ENCODE results near the gene ZNF695.

ZNF695 gene

GRCh38 chr1:246966502-246966901 lies 41.4 kb downstream of the ZNF695 start:
- no peak for DNase-seq (ENCODE audit: extremely low read depth, low read depth)
- no peak overlapping the region for H3K4me3 ChIP-seq (replicated peaks; ENCODE audit: low read depth, low read length)
- TF ChIP-seq, protein P1, sequence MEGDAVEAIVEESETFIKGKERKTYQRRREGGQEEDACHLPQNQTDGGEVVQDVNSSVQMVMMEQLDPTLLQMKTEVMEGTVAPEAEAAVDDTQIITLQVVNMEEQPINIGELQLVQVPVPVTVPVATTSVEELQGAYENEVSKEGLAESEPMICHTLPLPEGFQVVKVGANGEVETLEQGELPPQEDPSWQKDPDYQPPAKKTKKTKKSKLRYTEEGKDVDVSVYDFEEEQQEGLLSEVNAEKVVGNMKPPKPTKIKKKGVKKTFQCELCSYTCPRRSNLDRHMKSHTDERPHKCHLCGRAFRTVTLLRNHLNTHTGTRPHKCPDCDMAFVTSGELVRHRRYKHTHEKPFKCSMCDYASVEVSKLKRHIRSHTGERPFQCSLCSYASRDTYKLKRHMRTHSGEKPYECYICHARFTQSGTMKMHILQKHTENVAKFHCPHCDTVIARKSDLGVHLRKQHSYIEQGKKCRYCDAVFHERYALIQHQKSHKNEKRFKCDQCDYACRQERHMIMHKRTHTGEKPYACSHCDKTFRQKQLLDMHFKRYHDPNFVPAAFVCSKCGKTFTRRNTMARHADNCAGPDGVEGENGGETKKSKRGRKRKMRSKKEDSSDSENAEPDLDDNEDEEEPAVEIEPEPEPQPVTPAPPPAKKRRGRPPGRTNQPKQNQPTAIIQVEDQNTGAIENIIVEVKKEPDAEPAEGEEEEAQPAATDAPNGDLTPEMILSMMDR (IDR thresholded peaks at IDR 0.05; ENCODE audit: low read depth, low read length, missing control alignments), result no peak

GRCh38 chr1:246959944-246960693 lies 47.7 kb downstream of the ZNF695 start:
- no peak overlapping the region for H3K4me3 ChIP-seq (replicated peaks; ENCODE audit: low read depth, low read length)
- TF ChIP-seq, protein P1 (IDR thresholded peaks at IDR 0.05; ENCODE audit: low read depth, low read length, missing control alignments), result no peak
- DNase-seq (ENCODE audit: extremely low read depth, low read depth), result no peak

DNA sequence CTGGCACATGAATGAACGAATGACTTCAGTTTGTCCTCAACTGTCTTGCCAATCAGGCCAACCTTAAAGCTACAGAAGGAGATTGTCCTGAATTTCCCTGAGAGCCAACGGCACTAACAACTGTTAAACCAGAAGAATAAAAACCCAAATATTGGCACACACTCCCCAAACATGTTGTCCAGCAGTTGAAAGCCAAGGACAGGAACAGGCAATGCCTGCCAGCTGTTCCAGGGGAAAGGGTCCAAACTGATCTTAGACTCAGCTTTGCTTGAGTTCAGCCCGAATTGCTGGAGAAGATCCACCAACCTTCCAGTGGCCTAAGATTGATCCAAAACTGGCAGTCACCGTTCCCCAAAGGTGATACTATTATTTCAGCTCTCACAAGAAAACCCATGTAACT lies 53.7 kb downstream of the ZNF695 start:
- no peak overlapping the region for H3K4me3 ChIP-seq (replicated peaks; ENCODE audit: low read depth, low read length)
- TF ChIP-seq, protein P1 (IDR thresholded peaks at IDR 0.05; ENCODE audit: low read depth, low read length, missing control alignments), result no peak
- no peak for DNase-seq (ENCODE audit: extremely low read depth, low read depth)

GRCh38 chr1:246951413-246951812 lies 56.4 kb downstream of the ZNF695 start:
- no peak for DNase-seq (ENCODE audit: extremely low read depth, low read depth)
- TF ChIP-seq, protein P1 (IDR thresholded peaks at IDR 0.05; ENCODE audit: low read depth, low read length, missing control alignments), result no peak
- H3K4me3 ChIP-seq (replicated peaks; ENCODE audit: low read depth, low read length), result no peak overlapping the region

- no peak for DNase-seq (ENCODE audit: extremely low read depth, low read depth)
- H3K4me3 ChIP-seq (replicated peaks; ENCODE audit: low read depth, low read length), result no peak overlapping the region
- TF ChIP-seq, protein P1 (IDR thresholded peaks at IDR 0.05; ENCODE audit: low read depth, low read length, missing control alignments), result no peak
These were observed 57.9 kb downstream of the ZNF695 start for GRCh38 chr1:246949956-246950355.

GRCh38 chr1:246947255-246947654 lies 60.6 kb downstream of the ZNF695 start:
- TF ChIP-seq, protein P1 (IDR thresholded peaks at IDR 0.05; ENCODE audit: low read depth, low read length, missing control alignments), result no peak
- peak; percentile 11 for DNase-seq (ENCODE audit: extremely low read depth, low read depth)
- H3K4me3 ChIP-seq (replicated peaks; ENCODE audit: low read depth, low read length), result no peak overlapping the region

DNA sequence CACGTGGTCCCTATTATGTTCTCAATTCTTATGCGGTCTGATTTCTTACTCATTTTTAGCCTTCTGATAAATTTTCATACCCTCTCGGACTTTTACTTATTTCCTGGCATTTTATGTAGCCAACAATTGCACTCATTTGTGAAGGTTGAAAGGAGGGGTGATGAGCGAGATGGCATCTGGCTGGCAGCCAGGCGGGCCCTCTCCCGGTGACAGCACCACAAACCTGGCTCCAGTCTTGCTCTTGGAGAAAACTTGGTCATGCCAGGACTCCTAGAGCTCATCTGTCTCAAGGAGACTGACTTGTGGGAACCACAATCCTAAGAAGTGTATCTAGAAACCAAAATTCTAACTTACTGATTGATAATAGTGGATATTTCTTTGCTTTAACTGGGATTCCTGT lies 61.5 kb downstream of the ZNF695 start:
- no peak for DNase-seq (ENCODE audit: extremely low read depth, low read depth)
- TF ChIP-seq, protein P1 (IDR thresholded peaks at IDR 0.05; ENCODE audit: low read depth, low read length, missing control alignments), result no peak
- H3K4me3 ChIP-seq (replicated peaks; ENCODE audit: low read depth, low read length), result no peak overlapping the region
